ENCODE measurements around the gene PKD1L1. TPM values are rescaled to one million over a fixed set of nuclear protein-coding genes. Genes with fewer than 3 reads are reported as not detected.
A peak's percentile ranks its signal among the peaks of the same experiment; 100 is the strongest.

The PKD1L1 gene
- total RNA-seq, 1 experiment from 2014 or later, result 0.24 TPM

GRCh38 chr7:47817917-47818316 lies 130.3 kb downstream of the PKD1L1 start:
- BruUV-seq (replicated peaks), result no TSS peak
- DNase-seq, result peak; percentile 27
- CTCF ChIA-PET, result interaction anchor here (0.9 to 1.0 kb wide), 2 partner anchors 217 to 283 kb away, joined by 3 read pairs; no protein-coding TSS in a partner anchor
- no peak for TF ChIP-seq CTCF (IDR thresholded peaks at IDR 0.05; ENCODE audit: unreplicated experiment)
- Mint-ChIP-seq H3K27ac (ENCODE audit: unreplicated experiment) (peak overlapping the region; percentile 1), H3K9me3 (ENCODE audit: low read depth, unreplicated experiment) (no peaks in the 10 kb centered on the region), H3K4me1 (ENCODE audit: low read depth, unreplicated experiment) (peaks cover 23% of the 10 kb centered on the region), H3K4me3 (ENCODE audit: low read depth, unreplicated experiment) (no peak overlapping the region), H3K36me3 (ENCODE audit: insufficient read depth, unreplicated experiment) (peaks cover 3% of the 10 kb centered on the region), H3K27me3 (ENCODE audit: unreplicated experiment) (no peaks in the 10 kb centered on the region)
- intact Hi-C loops (cut with micrococcal nuclease; ENCODE audit: unreplicated experiment), result loop anchor here (2.0 kb wide), 3 partner anchors 31 to 283 kb away; no protein-coding TSS in a partner anchor

GRCh38 chr7:47816647-47817046 lies 131.6 kb downstream of the PKD1L1 start:
- intact Hi-C loops (cut with micrococcal nuclease; ENCODE audit: unreplicated experiment), result no loop called here
- H3K9me3 Mint-ChIP-seq (ENCODE audit: low read depth, unreplicated experiment), result no peaks in the 10 kb centered on the region
- DNase-seq, result no peak
- BruUV-seq (replicated peaks), result no TSS peak
- peaks cover 3% of the 10 kb centered on the region for H3K36me3 Mint-ChIP-seq (ENCODE audit: insufficient read depth, unreplicated experiment)
- H3K4me1 Mint-ChIP-seq (ENCODE audit: low read depth, unreplicated experiment), result peaks cover 23% of the 10 kb centered on the region
- H3K27ac Mint-ChIP-seq (ENCODE audit: unreplicated experiment), result no peak overlapping the region
- H3K27me3 Mint-ChIP-seq (ENCODE audit: unreplicated experiment), result no peaks in the 10 kb centered on the region
- H3K4me3 Mint-ChIP-seq (ENCODE audit: low read depth, unreplicated experiment), result no peak overlapping the region
- no peak for TF ChIP-seq CTCF (IDR thresholded peaks at IDR 0.05; ENCODE audit: unreplicated experiment)
- CTCF ChIA-PET, result interaction anchor here (1.1 kb wide), 1 partner anchor 381 kb away, joined by 4 read pairs; no protein-coding TSS in a partner anchor

- peaks cover 23% of the 10 kb centered on the region for H3K4me1 Mint-ChIP-seq (ENCODE audit: low read depth, unreplicated experiment)
- peaks cover 3% of the 10 kb centered on the region for H3K36me3 Mint-ChIP-seq (ENCODE audit: insufficient read depth, unreplicated experiment)
- H3K27me3 Mint-ChIP-seq (ENCODE audit: unreplicated experiment), result no peaks in the 10 kb centered on the region
- no peak overlapping the region for H3K4me3 Mint-ChIP-seq (ENCODE audit: low read depth, unreplicated experiment)
- no TSS peak for BruUV-seq (replicated peaks)
- CTCF ChIA-PET, result interaction anchor here (1.1 kb wide), 1 partner anchor 380 kb away, joined by 4 read pairs; no protein-coding TSS in a partner anchor
- H3K9me3 Mint-ChIP-seq (ENCODE audit: low read depth, unreplicated experiment), result no peaks in the 10 kb centered on the region
- TF ChIP-seq CTCF (IDR thresholded peaks at IDR 0.05; ENCODE audit: unreplicated experiment), result no peak
- no peak overlapping the region for H3K27ac Mint-ChIP-seq (ENCODE audit: unreplicated experiment)
- intact Hi-C loops (cut with micrococcal nuclease; ENCODE audit: unreplicated experiment), result loop anchor here (2.0 kb wide), 1 partner anchor 543 kb away; no protein-coding TSS in a partner anchor
- no peak for DNase-seq
Observed at GRCh38 chr7:47815867-47816266, 132.4 kb downstream of the PKD1L1 start.

- DNase-seq, result no peak
- peaks cover 23% of the 10 kb centered on the region for H3K4me1 Mint-ChIP-seq (ENCODE audit: low read depth, unreplicated experiment)
- intact Hi-C loops (cut with micrococcal nuclease; ENCODE audit: unreplicated experiment), result loop anchor here (2.0 kb wide), 1 partner anchor 542 kb away; no protein-coding TSS in a partner anchor
- H3K4me3 Mint-ChIP-seq (ENCODE audit: low read depth, unreplicated experiment), result no peak overlapping the region
- no peaks in the 10 kb centered on the region for H3K9me3 Mint-ChIP-seq (ENCODE audit: low read depth, unreplicated experiment)
- H3K36me3 Mint-ChIP-seq (ENCODE audit: insufficient read depth, unreplicated experiment), result peaks cover 3% of the 10 kb centered on the region
- no TSS peak for BruUV-seq (replicated peaks)
- TF ChIP-seq CTCF (IDR thresholded peaks at IDR 0.05; ENCODE audit: unreplicated experiment), result no peak
- no peaks in the 10 kb centered on the region for H3K27me3 Mint-ChIP-seq (ENCODE audit: unreplicated experiment)
- CTCF ChIA-PET, result interaction anchor here (0.9 kb wide), 1 partner anchor 56 kb away, joined by 3 read pairs; no protein-coding TSS in a partner anchor
- no peak overlapping the region for H3K27ac Mint-ChIP-seq (ENCODE audit: unreplicated experiment)
Observed at GRCh38 chr7:47814905-47815613, 133.2 kb downstream of the PKD1L1 start.

Measured in Calu3 (cell line).